ENCODE data around the gene SLC41A2.
"Not testable (repeated sequence)": the region's sequence is repeated elsewhere in the genome, so short reads cannot be mapped to it uniquely, and the experiment has no call there.

DNA sequence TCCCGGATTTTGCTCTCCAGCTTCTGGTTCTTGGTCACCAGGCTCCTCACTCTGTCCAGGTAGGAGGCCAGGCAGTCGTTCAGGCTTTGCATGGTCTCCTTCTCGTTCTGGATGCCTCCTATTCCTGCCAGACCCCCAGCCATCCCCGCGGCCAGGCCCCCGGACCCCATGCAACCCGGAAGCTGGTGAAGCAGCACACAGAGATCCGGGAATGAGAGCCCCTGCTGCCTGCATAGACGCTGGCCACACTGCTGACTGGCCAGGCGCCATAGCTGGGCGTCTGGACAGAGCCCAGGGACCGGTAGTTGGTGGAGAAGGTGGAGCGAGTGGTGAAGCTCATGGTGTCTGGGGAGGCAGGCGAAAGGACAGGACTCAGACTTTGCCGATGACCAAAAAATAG is 19.6 kb upstream of the SLC41A2 start:
- not testable (repeated sequence) for TF ChIP-seq POLR2A (IDR thresholded peaks at IDR 0.05; ENCODE audit: low read depth, low read length); TAF1 (IDR thresholded peaks at IDR 0.05; ENCODE audit: borderline replicate concordance, low read depth, low read length)

All from GM12892 (cell line).